HG03565 (cell line): ENCODE results near the gene MESD.

ENCODE experiments used
- ATAC-seq: cut with Tn5 transposase; IDR thresholded peaks from one replicate; pipeline ENCODE4 v1.9.1; 2021; ENCODE audit warnings: mild to moderate bottlenecking, moderate library complexity; ENCODE audit not compliant: unreplicated experiment

Gene MESD

GRCh38 chr15:80940851-80941250 lies 48.8 kb downstream of the MESD start:
- ATAC-seq: no peak

DNA sequence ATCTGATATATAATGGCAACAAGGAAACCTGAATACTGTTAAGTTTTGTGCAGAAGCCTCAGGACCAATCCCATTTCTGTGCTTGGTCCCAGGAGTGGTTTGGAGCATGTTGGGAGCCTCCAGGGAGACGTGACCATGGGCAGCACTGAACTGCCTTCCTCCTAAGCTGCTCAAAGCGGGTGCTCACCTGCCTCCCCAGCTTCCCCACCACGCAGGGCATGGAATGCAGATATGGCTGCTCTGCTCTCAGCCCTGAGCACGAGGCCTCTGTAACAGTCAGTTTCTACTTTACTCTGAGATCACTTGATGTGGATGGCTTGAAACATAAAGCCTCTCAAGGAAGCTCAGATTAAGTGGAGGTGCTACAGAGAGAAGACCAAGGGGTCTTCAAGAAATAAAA lies 49.3 kb downstream of the MESD start:
- no peak for ATAC-seq

- ATAC-seq: no peak
Measured at GRCh38 chr15:80939216-80939615, 50.4 kb downstream of the MESD start.

- no peak for ATAC-seq
Measured at GRCh38 chr15:80937718-80938117, 51.9 kb downstream of the MESD start.

GRCh38 chr15:80936288-80937078 lies 53.1 kb downstream of the MESD start:
- no peak for ATAC-seq

DNA sequence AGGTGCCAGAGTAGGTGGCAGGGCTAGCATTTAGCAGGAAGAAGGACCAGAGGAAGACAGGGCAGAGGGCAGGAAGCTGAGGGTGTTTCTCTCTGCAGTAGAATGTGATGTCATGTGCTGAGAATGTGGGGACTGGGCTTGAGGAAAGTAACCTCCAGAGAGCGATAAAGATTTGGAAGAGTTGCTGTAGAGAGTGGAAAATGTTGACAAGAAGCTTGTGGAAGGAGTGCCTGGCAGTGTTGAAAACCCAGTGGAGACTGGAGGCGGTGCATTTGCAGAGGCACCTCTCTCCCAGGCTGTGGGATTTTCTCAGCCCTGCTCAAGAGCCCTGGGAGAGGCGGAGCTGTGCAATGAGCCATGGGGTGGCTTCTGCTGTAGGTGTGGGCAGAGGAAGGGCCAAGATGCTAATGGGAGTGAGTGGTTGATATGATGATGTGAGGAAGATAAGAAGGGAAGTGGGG lies 54.8 kb downstream of the MESD start:
- ATAC-seq: no peak

DNA sequence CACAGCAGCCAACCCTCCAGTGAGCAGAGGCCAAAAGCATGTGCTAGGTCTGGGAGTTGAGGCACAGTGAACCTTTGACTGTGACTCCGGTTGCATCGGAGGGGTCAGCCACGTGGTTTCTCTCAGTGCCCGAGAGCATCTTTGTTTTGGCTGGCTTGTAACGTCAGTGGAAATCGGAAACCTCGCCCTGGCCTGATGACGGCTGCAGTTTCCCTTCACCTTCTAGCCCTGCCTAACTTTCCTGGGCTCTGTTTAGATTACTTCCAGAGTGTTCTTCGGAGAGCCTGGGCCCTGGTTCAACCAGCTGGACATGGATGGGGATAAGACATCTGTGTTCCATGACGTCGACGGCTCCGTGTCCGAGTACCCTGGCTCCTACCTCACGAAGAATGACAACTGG lies 56.6 kb downstream of the MESD start:
- no peak for ATAC-seq

DNA sequence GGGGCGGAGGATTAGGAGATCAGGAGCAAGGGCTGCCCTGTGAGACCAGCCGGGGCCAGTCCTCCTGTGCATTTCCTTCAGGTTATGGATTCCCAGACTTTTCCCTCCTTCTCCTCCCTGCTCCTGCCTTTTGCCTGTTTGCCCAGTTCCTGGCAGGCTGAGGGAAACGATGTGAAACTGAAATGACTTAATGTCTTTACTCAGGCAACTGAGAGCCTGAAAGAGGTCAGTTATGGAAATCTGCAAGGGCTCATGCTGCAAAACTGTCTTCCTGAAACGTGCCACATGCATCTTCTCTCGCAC lies 57.2 kb downstream of the MESD start:
- no peak for ATAC-seq

GRCh38 chr15:80931721-80932512 lies 57.7 kb downstream of the MESD start:
- no peak for ATAC-seq

DNA sequence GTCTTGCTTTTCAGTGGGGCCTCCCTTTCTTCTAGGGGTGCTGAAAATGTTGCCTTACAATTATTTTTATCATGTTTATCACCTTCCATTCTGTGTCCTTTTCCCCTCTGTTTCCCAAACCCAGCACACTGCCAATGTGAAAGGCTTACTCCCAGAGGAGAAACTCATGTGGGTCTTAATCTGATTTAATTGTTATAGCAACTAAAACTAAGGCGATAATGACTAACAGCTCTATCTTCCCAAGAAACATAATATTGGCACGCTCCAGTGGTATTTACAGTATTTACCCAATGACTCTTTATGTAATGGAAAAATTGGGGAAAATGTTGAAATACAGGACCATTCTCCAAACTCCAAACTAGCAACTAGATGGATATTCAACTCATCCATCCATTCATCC lies 58.4 kb downstream of the MESD start:
- ATAC-seq: no peak

GRCh38 chr15:80929689-80930088 lies 59.9 kb downstream of the MESD start:
- ATAC-seq: no peak

GRCh38 chr15:80929225-80929624 lies 60.4 kb downstream of the MESD start:
- ATAC-seq: no peak

GRCh38 chr15:80926126-80926525 lies 63.5 kb downstream of the MESD start:
- no peak for ATAC-seq

GRCh38 chr15:80925597-80926059 lies 64.0 kb downstream of the MESD start:
- no peak for ATAC-seq

GRCh38 chr15:80924278-80924677 lies 65.3 kb downstream of the MESD start:
- ATAC-seq: no peak

DNA sequence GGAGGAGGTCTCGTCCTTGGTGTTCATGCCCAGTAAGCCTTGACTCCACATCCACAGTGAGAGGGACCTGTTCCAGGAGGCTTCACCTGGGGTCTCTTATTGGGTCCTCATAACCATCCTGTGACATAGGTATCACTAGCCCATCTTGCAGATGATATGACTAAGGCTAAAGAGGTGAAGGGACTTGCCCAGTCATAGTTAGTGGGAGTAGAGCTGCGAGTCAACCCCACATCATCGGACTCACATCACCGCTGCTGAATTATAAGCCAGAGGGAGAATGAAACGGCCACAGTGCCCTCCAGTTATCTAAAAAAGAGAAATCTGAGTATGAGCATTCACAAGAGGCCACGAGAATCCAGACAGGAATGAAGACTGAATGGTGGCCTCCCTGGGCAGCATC lies 66.0 kb downstream of the MESD start:
- no peak for ATAC-seq

GRCh38 chr15:80921736-80922410 lies 67.7 kb downstream of the MESD start:
- no peak for ATAC-seq

DNA sequence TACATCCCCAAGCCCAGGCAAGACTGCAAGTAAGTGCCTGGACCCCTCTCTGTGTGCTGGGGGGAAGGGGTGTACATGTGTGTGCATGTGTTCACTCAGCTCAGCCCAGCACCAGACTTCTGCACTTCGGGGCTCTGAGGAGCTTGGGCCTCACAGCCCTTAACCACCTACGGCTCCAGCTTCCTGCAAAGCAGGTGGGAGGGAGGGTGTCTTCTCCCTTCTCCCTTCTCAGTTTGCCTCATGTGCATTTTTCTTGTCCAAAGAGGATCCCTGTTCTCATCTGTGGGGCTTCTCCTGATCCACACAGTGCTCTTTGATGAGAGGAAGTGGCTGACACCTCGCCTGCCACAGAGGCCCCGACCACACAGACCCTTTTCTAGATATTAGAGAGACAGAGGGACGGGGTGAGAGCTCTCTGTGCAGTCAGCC lies 69.3 kb downstream of the MESD start:
- ATAC-seq: no peak

- ATAC-seq: no peak
Measured at GRCh38 chr15:80918196-80918783, 71.3 kb downstream of the MESD start.

DNA sequence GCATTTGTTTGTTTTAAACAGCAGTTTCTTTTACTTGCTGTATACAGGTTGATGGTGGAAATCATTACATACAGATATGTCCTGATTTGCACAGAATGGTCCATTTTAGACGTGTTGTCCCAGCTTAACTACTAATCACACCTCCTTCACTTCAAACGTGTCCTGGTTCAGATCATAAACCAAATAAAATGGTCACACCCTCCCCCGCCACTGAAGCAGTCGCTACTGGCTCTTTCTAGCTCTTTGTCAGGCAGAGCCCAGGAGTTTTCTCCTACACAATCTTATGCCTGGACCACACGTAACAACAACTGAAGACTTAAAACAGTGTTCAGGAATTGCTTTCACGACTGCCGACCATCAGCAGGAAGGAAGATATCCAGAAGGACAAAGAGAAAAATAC lies 73.6 kb downstream of the MESD start:
- no peak for ATAC-seq

DNA sequence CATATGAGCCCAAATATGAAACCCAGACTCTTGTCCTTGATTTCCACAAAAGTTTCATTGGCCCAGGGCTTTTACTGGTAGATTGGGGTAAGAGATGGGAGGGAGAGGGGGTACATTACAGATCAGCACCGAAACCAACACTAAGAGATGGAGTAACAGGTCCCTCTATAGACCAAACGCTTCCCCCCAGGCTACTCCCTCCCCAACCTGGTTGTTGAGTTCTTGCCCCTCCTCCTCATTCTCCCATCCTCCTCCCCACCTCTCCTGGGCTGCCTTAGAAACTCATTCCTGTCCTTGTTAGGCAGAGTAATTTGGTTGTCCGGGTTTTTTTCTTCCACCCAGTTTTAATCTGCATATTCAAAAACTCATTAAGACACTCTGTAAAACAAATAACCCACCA lies 74.1 kb downstream of the MESD start:
- no peak for ATAC-seq
